GM12864 (cell line): ENCODE data around the gene TKT.
A peak's percentile ranks its signal among the peaks of the same experiment; 100 is the strongest.

Source experiments
- DNase-seq: peaks from one replicate; pipeline ENCODE4 v3.0.0-alpha.2; 2011; ENCODE audit warnings: low read depth
- H3K4me3 ChIP-seq: 2 replicates; pipeline ENCODE4 v1.5.1; 2011; ENCODE audit warnings: mild to moderate bottlenecking, low read depth, low read length, control low read depth
- CTCF ChIP-seq: IDR thresholded peaks from 2 replicates; pipeline ENCODE4 v1.5.1; 2011; ENCODE audit warnings: low read depth, mild to moderate bottlenecking, moderate library complexity, low read length, control low read depth, inconsistent platforms; ENCODE audit errors: missing control alignments

The TKT gene

GRCh38 chr3:53221345-53221744 is 34.5 kb downstream of the TKT start:
- no peak for TF ChIP-seq CTCF
- H3K4me3 ChIP-seq = no peak overlapping the region
- DNase-seq = no peak

DNA sequence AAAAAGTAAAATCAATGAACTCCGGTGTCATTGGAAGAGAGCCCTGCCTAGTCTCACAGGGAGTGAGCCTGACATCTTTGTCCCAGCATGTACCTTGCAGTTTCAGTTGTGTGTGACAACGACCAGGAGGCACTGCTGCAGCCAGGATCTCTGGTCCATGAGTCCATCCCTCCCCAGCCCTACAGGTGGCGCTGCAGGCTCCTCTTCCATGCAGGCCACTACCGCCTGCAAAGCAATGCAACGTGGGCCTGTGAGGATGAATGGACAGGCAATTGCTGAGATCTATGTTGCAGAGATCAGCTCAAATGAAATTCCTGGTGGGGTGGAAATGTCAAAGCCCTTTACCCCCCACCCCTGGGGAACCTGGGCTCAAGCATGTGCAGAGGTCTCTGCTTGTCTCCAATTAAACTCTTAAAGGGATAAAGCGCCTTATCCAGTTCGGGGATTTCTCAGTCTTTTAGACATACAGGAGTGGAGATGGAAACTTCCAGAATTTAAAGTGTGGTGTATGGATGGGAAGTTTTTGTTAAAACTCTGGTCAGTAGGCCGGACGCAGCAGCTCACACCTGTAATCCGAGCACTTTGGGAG is 35.8 kb downstream of the TKT start:
- TF ChIP-seq CTCF = peak; percentile 93
- DNase-seq = peak; percentile 48
- H3K4me3 ChIP-seq = no peak overlapping the region

DNA sequence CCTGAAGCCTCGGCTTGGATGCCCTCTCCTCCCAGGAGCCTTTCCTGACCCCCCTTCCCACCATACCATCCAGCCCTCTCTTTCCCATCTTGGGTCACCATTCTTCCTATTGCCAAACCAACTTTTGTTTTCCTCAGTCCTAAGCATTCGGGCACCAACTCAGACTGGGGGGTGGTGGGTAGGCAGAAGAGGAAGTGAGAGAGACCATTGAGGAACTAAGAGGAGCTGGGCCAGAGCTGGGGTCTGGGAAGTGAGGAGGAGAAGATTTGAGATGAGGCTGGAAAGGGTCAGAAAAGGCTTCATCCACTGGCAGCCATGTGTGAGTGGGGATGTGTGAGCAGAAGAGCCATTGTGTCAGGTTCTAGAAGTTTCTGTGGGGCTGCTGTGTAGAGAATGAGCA is 37.7 kb downstream of the TKT start:
- no peak for TF ChIP-seq CTCF
- no peak for DNase-seq
- H3K4me3 ChIP-seq = no peak overlapping the region

GRCh38 chr3:53217175-53217574 is 38.6 kb downstream of the TKT start:
- no peak for TF ChIP-seq CTCF
- no peak overlapping the region for H3K4me3 ChIP-seq
- no peak for DNase-seq

DNA sequence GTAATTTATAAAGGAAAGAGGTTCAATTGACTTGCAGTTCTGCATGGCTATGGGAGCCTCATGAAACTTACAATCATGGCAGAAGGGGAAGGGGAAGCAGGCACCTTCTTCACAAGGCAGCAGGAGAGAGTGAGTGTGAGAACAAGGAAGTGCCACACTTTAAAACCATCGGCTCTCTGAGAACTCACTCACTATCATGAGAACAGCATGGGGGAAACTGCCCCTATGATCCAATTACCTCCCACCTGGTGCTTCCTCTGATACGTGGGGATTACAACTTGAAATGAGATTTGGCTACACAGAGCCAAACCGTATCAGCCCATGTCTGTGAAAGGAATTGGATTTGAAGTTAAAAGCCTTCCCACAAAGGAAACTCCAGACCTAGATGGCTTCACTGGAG is 39.1 kb downstream of the TKT start:
- TF ChIP-seq CTCF = no peak
- no peak for DNase-seq
- H3K4me3 ChIP-seq = no peak overlapping the region

DNA sequence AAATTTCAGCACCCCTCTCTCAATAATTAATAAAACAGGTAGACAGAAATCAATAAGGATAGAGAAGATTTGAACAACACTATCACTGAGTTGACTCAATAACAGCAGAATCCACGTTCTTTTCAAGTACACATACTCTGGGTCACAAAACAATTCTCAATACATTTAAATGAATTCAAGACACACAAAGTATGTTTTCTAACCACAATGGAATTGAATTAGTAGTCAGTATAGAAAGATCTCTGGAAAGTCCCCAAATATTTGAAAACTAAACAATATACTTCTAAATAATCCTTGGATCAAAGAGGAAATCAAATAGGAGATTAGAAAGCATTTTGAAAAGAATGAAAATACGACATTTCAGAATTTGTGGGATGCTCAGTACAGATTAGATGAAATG is 40.0 kb downstream of the TKT start:
- DNase-seq = no peak
- no peak overlapping the region for H3K4me3 ChIP-seq
- TF ChIP-seq CTCF = no peak

DNA sequence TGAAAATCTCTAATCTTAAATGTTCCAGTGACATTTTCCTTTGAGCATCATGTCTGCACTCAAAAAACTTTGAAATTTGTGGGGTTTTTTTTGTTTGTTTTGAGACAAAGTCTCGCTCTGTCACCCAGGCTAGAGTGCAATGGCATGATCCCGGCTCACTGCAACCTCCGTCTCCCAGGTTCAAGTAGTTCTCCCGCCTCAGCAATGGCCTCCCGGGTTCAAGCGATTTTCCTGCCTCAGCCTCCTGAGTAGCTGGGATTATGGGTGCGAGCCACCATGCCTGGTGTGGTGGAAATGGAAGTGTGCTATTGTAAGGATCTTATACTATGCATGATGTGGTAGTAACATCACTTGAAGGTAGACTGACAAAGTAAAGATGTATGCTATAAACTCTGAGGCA is 42.5 kb downstream of the TKT start:
- no peak overlapping the region for H3K4me3 ChIP-seq
- no peak for TF ChIP-seq CTCF
- DNase-seq = no peak
